Measurements from ENCODE around the gene MED13.

GRCh38 chr17:62099532-62099931, 34.5 kb upstream of the MED13 start:
- no peak for TF ChIP-seq ELF4 (IDR thresholded peaks at IDR 0.05)
- no peak for TF ChIP-seq FOXA1 (IDR thresholded peaks at IDR 0.05)
- TF ChIP-seq NFRKB (IDR thresholded peaks at IDR 0.05), result no peak
- TF ChIP-seq CTBP1 (IDR thresholded peaks at IDR 0.05; ENCODE audit: borderline replicate concordance), result no peak
- TF ChIP-seq HDGF (IDR thresholded peaks at IDR 0.05; ENCODE audit: borderline replicate concordance), result no peak
- TF ChIP-seq L3MBTL2 (conservative IDR thresholded peaks at IDR 0.05), result no peak
- no peak for TF ChIP-seq FOXM1 (IDR thresholded peaks at IDR 0.05; ENCODE audit: borderline replicate concordance)
- no peak for TF ChIP-seq SUZ12 (IDR thresholded peaks at IDR 0.05)
- no peak for TF ChIP-seq BHLHE40 (IDR thresholded peaks at IDR 0.05; ENCODE audit: borderline replicate concordance)
- no peak for TF ChIP-seq ARNT (IDR thresholded peaks at IDR 0.05)
- no peak for TF ChIP-seq SP1 (IDR thresholded peaks at IDR 0.05)

All from HEK293T (cell line).